Endothelial cell of umbilical vein (primary cell): ENCODE data around the gene ACTMAP.

ENCODE experiments used
- CTCF ChIP-seq, 2 donors: IDR thresholded peaks; 1 replicate in 1 of 2; 2 replicates in 1 of 2; pipeline ENCODE4 v1.5.1; 2011; ENCODE audit warnings: low read length in 2 of 2, mild to moderate bottlenecking in 2 of 2, moderate library complexity in 2 of 2, control low read depth in 1 of 2, inconsistent platforms in 1 of 2, low read depth in 1 of 2; ENCODE audit not compliant: insufficient read depth in 1 of 2; ENCODE audit errors: extremely low read depth in 1 of 2
- EZH2 ChIP-seq: IDR thresholded peaks from 2 replicates; pipeline ENCODE4 v1.6.1; 2012; ENCODE audit warnings: borderline replicate concordance, low read depth, mild to moderate bottlenecking, moderate library complexity, low read length, inconsistent platforms; ENCODE audit not compliant: severe bottlenecking
- GATA2 ChIP-seq: IDR thresholded peaks from 2 replicates; pipeline ENCODE4 v1.7.0; 2011; ENCODE audit warnings: low read depth, mild to moderate bottlenecking, moderate library complexity, mixed read lengths, low read length; ENCODE audit not compliant: insufficient read length, insufficient read depth
- JUN ChIP-seq: IDR thresholded peaks from 2 replicates; pipeline ENCODE4 v1.6.1; 2011; ENCODE audit warnings: borderline replicate concordance, low read depth; ENCODE audit not compliant: insufficient read length, insufficient read depth
- MAX ChIP-seq: IDR thresholded peaks from 2 replicates; pipeline ENCODE4 v1.6.1; 2011; ENCODE audit not compliant: insufficient read depth, insufficient read length
- MYC ChIP-seq: IDR thresholded peaks from one replicate; pipeline ENCODE4 v1.6.1; 2011; ENCODE audit warnings: mild to moderate bottlenecking, low read depth, low read length
- POLR2A ChIP-seq: IDR thresholded peaks from 2 replicates; pipeline ENCODE4 v1.6.1; 2012; ENCODE audit warnings: low read depth, mild to moderate bottlenecking, control low read depth, low read length
- POLR2AphosphoS5 ChIP-seq: IDR thresholded peaks from 2 replicates; pipeline ENCODE4 v1.6.1; 2012; ENCODE audit warnings: low read depth, mild to moderate bottlenecking, control low read depth, low read length, moderate library complexity; ENCODE audit not compliant: insufficient read depth

- TF ChIP-seq MAX (no peak), CTCF (IDR thresholded peaks at IDR 0.05; ENCODE audit: extremely low read depth in 1 of 2, insufficient read depth in 1 of 2, low read depth in 1 of 2, low read length in 2 of 2) (no peak), EZH2 (no peak), POLR2A (peak; percentile 40), GATA2 (no peak), POLR2AphosphoS5 (peak; percentile 45), JUN (peak; percentile 55), MYC (no peak)
Observed at GRCh38 chr19:40721936-40722661, 28.2 kb downstream of the ACTMAP start.
